A673 (cell line): ENCODE data around the gene GRAMD2A.

Experiments
- EZH2 ChIP-seq: fragments of 200-600 bp; sonication (generic); IDR thresholded peaks from 2 replicates; pipeline ENCODE4 v1.6.1; 2017; ENCODE audit warnings: borderline replicate concordance, low read depth, mild to moderate bottlenecking, mixed read lengths, antibody characterized with exemption, low read length; ENCODE audit not compliant: poor library complexity, severe bottlenecking
- TF ChIP-seq, protein P1 (sequence below): fragments of 300-800, 200-600 bp; sonication (generic); conservative IDR thresholded peaks from 2 replicates; pipeline ENCODE4 v1.5.1; 2017; ENCODE audit warnings: low read depth, mild to moderate bottlenecking, antibody characterized with exemption, low read length, moderate library complexity, mixed read lengths

DNA sequence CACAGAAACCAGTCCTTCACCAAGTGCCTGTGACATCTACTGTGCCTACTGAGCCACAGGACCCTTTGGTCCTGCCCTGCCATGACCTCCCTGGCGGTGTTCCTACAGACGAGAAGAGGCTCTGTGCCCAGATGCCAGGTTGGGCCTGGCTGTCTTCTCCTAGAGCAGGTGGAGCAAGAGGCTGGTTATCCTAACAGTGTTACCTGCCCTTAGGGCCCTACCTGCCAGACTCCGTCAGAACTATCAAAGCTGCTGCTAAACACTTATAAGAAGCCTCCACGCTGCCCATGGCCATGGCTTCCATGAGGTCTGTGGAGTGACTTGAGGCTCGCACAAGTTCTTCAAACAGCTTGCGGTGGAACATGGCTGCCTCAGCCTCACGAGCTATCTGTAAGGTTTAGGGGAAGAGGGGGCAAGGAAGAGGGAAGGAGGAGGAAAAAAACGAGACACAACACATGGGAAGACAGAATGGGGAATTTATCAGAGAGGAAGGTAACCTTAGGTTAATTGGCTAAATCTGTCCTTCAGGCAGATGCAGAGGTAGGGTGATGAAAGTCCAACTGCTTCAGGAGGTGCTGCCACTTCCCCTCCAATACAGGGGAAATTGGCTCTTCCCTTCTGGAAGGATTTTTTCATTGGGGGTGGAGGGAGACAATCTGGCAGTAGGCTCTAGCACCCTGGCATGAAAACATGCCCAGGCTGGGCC is 5.4 kb upstream of the GRAMD2A start:
- TF ChIP-seq, protein P1, sequence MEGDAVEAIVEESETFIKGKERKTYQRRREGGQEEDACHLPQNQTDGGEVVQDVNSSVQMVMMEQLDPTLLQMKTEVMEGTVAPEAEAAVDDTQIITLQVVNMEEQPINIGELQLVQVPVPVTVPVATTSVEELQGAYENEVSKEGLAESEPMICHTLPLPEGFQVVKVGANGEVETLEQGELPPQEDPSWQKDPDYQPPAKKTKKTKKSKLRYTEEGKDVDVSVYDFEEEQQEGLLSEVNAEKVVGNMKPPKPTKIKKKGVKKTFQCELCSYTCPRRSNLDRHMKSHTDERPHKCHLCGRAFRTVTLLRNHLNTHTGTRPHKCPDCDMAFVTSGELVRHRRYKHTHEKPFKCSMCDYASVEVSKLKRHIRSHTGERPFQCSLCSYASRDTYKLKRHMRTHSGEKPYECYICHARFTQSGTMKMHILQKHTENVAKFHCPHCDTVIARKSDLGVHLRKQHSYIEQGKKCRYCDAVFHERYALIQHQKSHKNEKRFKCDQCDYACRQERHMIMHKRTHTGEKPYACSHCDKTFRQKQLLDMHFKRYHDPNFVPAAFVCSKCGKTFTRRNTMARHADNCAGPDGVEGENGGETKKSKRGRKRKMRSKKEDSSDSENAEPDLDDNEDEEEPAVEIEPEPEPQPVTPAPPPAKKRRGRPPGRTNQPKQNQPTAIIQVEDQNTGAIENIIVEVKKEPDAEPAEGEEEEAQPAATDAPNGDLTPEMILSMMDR = no peak
- no peak for TF ChIP-seq EZH2
